ENCODE data around the gene TMEM242. TPM values are rescaled to one million over a fixed set of nuclear protein-coding genes. Genes with fewer than 3 reads are reported as not detected.
A peak's percentile ranks its signal among the peaks of the same experiment; 100 is the strongest.

TMEM242 gene
- total RNA-seq, 4 donors from 2014 or later, result 3.9 to 7.7 (median 6.3) TPM

DNA sequence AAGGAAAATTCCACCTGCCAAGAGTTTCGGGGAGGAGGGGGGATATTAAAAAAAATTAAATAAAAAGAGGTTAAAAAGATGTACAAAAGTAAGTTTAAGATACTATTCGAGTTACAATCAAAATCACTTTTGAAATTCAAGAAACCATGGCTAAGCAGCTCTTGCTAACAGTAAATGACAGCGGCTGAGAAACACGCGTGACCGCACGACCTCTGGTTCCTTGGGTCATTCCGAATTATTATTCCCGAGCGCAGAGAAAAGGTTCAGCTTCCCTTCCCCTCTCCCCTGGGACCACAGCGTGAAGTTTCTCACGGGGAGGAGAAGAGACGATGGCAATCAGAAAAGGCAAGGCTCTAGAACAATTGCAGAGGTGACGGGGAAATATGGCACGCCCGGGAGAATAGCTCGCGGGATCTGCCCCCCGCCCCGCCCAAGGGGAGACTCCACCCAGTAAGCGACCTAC lies 496 bp downstream of the TMEM242 start:
- Histone ChIP-seq H3K4me3 (peak overlapping the region; percentile 73 to 91 (median 80)), H3K27me3 (no peaks in the 10 kb centered on the region), H3K27ac (peak overlapping the region; percentile 89 to 94 (median 92)), H3K36me3 (peaks cover 0 to 15% of the 10 kb centered on the region in 2 donors), H3K9me3 (no peaks in the 10 kb centered on the region), H3K4me1 (peaks cover 16 to 26% of the 10 kb centered on the region in 2 donors)
- intact Hi-C loops (cut with DNase I; ENCODE audit: low total_unique reads) (loop anchor here (2.0 kb wide), 1 partner anchor 58 kb away; the partner anchor contains the start of gene ZDHHC14), in situ Hi-C loops (cut with MboI; ENCODE audit: low sequenced_read_pairs in 4 of 4) (loop anchor here in 2 of 4 donors (10.0 kb wide), 2 partner anchors 52 to 272 kb away; no protein-coding TSS in a partner anchor)
- DNase-seq (peak; percentile 74 to 85), ATAC-seq (peak in 1 of 2 donors; percentile 6)
- TF ChIP-seq POLR2A (IDR thresholded peaks at IDR 0.05), result no peak
- TF ChIP-seq, protein P1, sequence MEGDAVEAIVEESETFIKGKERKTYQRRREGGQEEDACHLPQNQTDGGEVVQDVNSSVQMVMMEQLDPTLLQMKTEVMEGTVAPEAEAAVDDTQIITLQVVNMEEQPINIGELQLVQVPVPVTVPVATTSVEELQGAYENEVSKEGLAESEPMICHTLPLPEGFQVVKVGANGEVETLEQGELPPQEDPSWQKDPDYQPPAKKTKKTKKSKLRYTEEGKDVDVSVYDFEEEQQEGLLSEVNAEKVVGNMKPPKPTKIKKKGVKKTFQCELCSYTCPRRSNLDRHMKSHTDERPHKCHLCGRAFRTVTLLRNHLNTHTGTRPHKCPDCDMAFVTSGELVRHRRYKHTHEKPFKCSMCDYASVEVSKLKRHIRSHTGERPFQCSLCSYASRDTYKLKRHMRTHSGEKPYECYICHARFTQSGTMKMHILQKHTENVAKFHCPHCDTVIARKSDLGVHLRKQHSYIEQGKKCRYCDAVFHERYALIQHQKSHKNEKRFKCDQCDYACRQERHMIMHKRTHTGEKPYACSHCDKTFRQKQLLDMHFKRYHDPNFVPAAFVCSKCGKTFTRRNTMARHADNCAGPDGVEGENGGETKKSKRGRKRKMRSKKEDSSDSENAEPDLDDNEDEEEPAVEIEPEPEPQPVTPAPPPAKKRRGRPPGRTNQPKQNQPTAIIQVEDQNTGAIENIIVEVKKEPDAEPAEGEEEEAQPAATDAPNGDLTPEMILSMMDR (IDR thresholded peaks at IDR 0.05 in 4 of 5, conservative IDR thresholded peaks at IDR 0.05 in 1 of 5), result no peak

DNA sequence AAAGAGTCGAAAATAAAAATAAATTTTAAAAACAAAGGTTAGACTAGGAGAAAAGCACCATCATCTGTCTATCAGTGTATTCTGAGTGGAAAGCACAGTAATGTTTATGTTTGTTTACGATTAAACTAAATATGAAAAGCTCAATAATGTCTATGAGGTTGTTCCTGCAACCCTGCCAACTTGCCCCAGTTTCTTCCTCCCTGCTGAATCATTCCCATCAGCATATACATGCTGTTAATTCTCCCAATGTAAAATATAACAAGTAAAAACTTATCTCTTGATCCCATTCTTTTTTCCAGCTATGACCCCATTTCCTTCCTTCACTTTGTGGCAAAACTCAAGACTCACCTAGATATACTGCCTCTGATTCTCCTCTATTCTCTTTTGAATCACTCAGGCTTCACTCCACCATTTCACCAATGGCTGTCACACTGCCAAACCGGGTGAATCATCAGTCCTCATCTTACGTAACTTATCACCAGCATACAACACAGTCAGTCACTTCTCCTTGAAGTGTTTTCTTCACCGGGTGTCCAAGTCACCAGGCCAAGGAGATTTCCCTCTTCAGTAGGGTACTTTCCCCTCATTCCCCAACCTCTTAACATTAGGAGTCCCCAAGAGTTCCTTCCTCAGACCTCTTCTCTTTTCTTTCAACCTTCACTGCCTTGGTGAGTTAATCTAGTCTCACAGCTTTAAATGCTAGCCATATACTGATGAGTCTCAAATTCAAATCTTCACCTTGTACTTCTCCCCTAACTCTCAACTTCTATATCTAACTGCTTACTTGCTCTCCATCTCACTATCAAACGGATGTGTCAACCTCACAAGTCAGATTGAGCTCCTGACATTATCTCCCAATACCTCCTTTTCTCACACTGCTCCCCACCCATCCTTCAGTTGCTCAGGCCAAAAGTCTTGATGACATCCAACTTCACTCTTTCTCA lies 6.2 kb downstream of the TMEM242 start:
- Histone ChIP-seq H3K27ac (peak overlapping the region; percentile 80 to 90 (median 86)), H3K4me3 (no peak overlapping the region), H3K9me3 (no peaks in the 10 kb centered on the region), H3K27me3 (no peaks in the 10 kb centered on the region), H3K4me1 (peaks cover 13 to 31% of the 10 kb centered on the region in 2 donors), H3K36me3 (peaks cover 0 to 33% of the 10 kb centered on the region in 2 donors)
- intact Hi-C loops (cut with DNase I; ENCODE audit: low total_unique reads) (loop anchor here (1.0 to 5.0 kb wide), 2 partner anchors 63 to 115 kb away; no protein-coding TSS in a partner anchor), in situ Hi-C loops (cut with MboI; ENCODE audit: low sequenced_read_pairs in 4 of 4) (loop anchor here in 2 of 4 donors (10.0 kb wide), 2 partner anchors 258 to 348 kb away; no protein-coding TSS in a partner anchor)
- ATAC-seq (peak; percentile 99), DNase-seq (peak; percentile 75 to 92)
- no peak for TF ChIP-seq POLR2A (IDR thresholded peaks at IDR 0.05)
- TF ChIP-seq, protein P1 (IDR thresholded peaks at IDR 0.05 in 4 of 5, conservative IDR thresholded peaks at IDR 0.05 in 1 of 5), result no peak

DNA sequence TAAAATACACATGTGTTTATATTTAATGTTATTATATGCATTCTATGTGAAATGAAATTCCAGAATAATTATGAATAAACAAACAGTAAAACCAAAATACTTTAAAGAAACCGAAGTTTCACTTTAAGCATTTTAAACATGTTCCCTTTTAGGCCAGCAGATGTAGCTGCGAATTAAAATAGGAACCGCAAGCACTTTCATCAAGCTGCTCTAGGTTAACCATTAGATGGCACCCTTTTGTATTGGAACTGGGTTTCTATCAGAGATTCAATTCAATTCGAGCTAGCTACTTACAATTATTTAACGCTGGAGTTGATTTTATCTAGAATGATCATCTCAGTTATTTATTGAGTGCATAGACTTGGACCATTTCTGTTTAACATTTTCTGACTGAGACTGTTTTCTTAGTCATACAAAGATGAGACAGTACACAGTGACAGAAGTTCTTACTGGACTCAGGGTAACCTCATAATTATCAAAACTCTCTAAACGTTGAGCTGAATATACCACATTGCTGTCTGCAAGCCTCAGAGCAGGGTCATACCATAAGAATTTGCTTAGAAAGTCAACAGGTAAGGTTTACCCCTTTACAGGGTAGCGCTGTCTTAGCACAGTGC lies 8.5 kb downstream of the TMEM242 start:
- no peaks in the 10 kb centered on the region for H3K9me3 ChIP-seq
- TF ChIP-seq, protein P1 (IDR thresholded peaks at IDR 0.05 in 4 of 5, conservative IDR thresholded peaks at IDR 0.05 in 1 of 5), result peak; percentile 57 to 82 (median 80)
- no peak for TF ChIP-seq POLR2A (IDR thresholded peaks at IDR 0.05)
- DNase-seq (no peak), ATAC-seq (peak; percentile 50 to 62)
- in situ Hi-C loops (cut with MboI; ENCODE audit: low sequenced_read_pairs in 4 of 4) (loop anchor here in 2 of 4 donors (10.0 kb wide), 2 partner anchors 260 to 350 kb away; no protein-coding TSS in a partner anchor), intact Hi-C loops (cut with DNase I; ENCODE audit: low total_unique reads) (loop anchor here (2.0 to 5.0 kb wide), 4 partner anchors 117 to 352 kb away; no protein-coding TSS in a partner anchor)
- peaks cover 0 to 24% of the 10 kb centered on the region in 2 donors for H3K36me3 ChIP-seq
- peak overlapping the region; percentile 7 to 90 (median 86) for H3K27ac ChIP-seq
- H3K4me3 ChIP-seq, result no peak overlapping the region
- H3K27me3 ChIP-seq, result no peaks in the 10 kb centered on the region
- peaks cover 6 to 30% of the 10 kb centered on the region in 2 donors for H3K4me1 ChIP-seq
